Astrocyte of the spinal cord (primary cell): ENCODE data around the gene TBC1D28.
"Not testable (repeated sequence)": the region's sequence is repeated elsewhere in the genome, so short reads cannot be mapped to it uniquely, and the experiment has no call there.

Experiments
- DNase-seq: peaks from one replicate; pipeline ENCODE4 v3.0.0; 2011; ENCODE audit warnings: low read depth, low spot score
- H3K4me3 ChIP-seq: 2 replicates; pipeline ENCODE4 v1.5.1; 2011; ENCODE audit warnings: low read depth, mild to moderate bottlenecking, low read length, moderate library complexity
- in situ Hi-C: cut with HindIII; loops from 2 replicates; pipeline ENCODE4 v1.10.0; 2017; ENCODE audit warnings: low sequenced_read_pairs

The TBC1D28 gene

DNA sequence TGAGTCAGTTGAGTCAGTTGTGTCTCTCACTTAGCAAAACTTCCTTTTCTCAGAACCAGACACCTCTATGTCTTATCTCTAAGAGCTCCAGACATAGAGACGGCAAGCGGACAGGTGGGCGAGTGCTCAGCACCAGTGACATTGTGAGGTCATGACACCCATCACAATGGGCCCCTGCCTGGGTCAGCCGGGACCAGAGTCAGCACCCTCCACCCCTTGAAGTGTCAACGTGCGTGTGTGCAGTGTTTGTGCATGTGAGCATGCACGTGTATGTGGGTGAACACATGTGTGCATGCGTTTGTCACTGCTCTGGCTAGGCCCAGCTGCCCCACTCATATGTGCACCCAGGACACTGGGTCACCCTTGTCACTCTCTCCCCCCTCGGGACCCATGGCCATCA, at the start of gene TBC1D28:
TSS of gene TBC1D28 (minus strand) at position 101 of the 400 bp plus-strand sequence. CDS start 3,039 bp downstream, outside the sequence.
- H3K4me3 ChIP-seq, in situ Hi-C loops, DNase-seq: not testable (repeated sequence)

DNA sequence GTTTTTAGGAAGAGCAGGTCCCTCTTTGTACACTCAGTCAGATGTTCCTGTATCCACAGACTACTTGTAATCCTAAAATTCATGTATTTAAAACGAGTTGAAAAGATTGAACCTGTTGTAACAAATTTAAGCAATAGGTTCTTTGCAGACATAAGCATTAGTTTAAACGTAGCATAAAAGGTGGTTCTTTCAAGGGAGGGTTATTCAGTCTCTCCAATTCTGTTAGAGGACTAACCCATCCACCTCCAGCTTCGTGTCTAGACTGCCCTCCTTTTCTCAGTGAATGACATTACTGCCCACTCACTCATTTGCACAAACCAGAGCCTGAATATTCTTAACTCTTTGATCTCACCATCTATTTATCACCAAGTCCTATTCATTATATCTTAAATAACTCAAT, 38.5 kb upstream of the TBC1D28 start:
- peak overlapping the region; percentile 15 for H3K4me3 ChIP-seq
- in situ Hi-C loops = not testable (repeated sequence)
- DNase-seq = peak; percentile 2

DNA sequence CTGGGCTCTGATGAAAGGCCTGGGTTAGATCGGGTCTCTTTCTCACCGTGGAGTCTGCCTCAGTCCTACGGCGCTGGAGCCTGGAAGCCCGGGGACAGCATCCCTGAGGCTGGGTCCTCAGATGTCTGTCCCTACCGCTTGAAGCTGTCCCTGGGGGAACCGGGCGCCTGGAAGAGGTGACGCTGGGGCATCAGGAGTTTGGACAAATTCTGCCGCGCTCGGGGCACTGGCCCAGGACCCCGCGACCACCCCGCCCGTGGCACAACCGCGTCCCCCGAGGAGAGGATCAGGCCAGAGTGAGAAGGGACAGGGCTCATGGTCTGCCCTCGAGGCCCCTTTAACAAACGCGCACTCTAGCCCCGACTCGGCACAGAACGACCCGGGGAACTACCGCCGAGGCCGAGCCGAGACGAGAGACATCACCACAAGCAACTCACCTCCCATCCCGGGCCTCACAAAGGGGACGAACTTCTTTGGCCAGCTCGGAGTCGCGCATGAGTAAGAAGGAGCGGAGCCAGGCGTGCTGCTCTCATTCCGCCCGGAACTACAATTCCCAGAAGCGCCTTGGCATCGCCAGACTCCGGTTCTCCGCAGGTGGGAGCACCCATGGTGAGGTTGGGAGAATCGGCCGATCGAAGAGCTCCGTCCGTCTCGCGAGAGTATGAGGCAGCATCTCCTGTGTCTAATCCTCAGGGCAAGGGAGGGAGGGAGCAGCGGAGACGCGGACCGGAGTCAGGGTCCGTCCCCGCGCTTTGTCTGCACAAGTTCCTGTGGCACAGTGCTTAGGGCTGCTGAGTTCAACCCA, 37.8 kb upstream of the TBC1D28 start, which contains the start of gene FOXO3B:
TSS of gene FOXO3B (minus strand) at position 548 of the 805 bp plus-strand sequence. CDS start 663 bp downstream, outside the sequence.
- H3K4me3 ChIP-seq = peak within 1 kb of the TSS; percentile 54
- peak; percentile 90 for DNase-seq
- in situ Hi-C loops = not testable (repeated sequence)

DNA sequence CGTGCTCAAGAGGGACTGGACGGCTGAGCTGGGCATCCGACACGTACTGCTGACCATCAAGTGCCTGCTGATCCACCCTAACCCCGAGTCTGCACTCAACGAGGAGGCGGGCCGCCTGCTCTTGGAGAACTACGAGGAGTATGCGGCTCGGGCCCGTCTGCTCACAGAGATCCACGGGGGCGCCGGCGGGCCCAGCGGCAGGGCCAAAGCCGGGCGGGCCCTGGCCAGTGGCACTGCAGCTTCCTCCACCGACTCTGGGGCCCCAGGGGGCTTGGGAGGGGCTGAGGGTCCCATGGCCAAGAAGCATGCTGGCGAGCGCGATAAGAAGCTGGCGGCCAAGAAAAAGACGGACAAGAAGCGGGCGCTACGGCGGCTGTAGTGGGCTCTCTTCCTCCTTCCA, 33.2 kb upstream of the TBC1D28 start:
- DNase-seq, in situ Hi-C loops, H3K4me3 ChIP-seq: not testable (repeated sequence)

DNA sequence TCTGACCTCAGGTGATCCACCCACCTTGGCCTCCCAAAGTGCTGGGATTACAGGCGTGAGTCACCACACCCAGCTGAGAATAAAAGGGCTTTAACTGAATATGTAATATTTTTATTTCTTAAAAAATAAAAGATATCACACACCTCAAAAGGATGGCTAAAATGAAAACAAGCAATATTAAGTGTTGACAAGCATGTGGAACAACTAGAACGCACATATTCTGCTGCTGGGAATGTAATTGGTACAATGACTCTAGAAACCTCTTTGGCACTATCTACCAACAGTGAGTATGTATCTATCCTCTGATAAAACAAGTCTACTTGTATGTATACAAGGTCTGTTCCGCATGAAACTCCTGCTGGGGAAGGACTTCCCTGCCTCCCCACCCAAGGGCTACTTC, 32.7 kb upstream of the TBC1D28 start:
- H3K4me3 ChIP-seq, DNase-seq, in situ Hi-C loops: not testable (repeated sequence)

DNA sequence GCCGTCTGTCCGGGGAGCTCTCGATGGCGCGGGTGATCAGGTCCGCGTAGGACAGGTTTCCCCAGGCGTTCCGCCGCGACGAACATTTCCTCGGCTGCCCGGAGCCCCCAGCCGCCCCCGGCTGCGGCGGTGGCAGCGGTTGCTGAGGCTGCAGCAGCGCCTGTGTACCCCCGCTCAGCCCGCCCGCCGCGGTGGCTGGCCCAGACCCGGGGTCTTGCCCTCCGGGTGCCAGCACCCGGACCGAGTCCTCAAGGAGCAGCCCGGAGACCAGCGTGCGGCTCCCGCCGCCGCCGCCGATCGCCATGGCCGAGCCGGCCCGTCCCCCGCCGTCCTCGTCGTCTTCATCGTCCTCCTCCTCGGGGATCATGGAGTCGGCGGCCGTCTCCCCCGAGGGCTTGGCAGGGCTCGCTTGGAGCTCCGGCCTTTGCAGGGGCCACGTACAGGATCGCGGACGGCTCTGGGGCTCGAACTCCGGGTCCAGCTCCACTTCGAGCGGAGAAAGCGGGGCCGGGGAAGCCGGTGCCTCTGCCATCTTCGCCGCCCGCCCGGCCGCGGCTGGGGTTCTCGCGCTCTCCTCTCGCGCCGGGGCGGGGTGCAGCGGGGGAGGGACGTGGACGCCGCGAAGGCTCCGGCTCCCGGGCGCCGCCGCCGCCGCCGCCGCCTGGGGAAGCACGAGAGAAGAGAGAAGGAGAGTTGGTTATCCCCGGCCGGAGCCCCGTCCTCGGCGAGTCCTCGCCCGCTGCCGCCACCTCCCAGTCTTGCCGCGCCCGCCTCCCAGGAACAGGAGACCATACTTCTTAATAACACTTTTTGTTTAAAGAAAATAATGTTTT, 28.4 kb upstream of the TBC1D28 start:
- H3K4me3 ChIP-seq, in situ Hi-C loops, DNase-seq: not testable (repeated sequence)

DNA sequence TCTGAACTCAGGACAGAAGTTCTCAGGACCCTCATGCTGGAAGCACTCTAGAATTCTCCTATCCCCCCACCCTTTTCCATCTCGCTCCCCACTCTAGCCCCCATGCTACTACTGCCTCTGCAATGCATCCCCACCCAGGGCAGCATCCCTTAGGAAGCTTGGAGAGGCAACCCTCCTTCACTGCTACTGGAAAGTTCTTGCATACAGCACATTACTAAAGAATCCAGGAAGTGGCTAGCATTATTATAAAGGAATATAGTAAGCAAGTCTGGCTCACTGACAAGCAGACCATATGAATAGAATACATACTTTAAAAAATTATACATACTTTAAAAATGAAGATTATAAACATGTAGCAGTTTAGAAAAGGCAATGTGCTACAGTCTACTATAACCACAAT, 24.4 kb upstream of the TBC1D28 start:
- in situ Hi-C loops, DNase-seq, H3K4me3 ChIP-seq: not testable (repeated sequence)

DNA sequence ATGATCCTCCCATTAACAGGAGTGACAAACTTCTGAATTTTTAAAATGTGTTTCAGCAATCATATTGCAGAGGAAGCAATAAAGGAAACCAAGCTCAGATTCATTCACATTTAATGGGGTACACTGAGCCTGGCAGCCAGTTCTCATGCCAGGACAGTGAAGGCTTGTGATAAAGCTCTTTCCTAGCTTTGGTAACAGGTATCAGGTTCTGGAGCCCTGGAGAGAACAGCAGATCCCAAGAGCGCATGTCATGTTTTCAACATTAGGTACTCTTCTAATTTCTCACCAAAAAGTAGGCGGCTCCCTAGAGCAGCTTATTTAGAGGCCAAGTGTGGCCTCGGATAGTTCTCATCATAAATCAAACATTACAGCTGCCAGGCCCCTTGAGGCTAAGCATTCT, 23.3 kb upstream of the TBC1D28 start:
- DNase-seq, in situ Hi-C loops: not testable (repeated sequence)

DNA sequence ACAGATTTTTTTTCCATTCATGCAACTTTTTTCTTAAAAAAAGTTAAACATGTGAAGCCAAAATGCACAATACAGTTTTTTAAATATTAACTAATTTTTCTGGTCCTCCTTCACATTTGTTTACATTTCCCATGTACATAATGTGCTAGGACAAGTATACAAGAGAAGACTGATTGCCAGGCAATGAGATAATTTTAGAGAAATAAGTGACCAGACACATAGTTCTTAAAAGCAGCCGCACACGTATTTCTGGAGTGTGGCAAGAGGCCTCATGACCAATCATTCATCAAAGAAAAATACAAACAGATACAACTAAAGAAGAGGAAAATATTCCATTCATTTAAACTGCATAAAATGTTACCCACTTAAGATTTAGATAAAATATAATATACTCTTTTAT, 22.1 kb upstream of the TBC1D28 start:
- in situ Hi-C loops, H3K4me3 ChIP-seq, DNase-seq: not testable (repeated sequence)

More for the DNA sequence above, 23.3 kb upstream of the TBC1D28 start:
- not testable (repeated sequence) for H3K4me3 ChIP-seq

DNA sequence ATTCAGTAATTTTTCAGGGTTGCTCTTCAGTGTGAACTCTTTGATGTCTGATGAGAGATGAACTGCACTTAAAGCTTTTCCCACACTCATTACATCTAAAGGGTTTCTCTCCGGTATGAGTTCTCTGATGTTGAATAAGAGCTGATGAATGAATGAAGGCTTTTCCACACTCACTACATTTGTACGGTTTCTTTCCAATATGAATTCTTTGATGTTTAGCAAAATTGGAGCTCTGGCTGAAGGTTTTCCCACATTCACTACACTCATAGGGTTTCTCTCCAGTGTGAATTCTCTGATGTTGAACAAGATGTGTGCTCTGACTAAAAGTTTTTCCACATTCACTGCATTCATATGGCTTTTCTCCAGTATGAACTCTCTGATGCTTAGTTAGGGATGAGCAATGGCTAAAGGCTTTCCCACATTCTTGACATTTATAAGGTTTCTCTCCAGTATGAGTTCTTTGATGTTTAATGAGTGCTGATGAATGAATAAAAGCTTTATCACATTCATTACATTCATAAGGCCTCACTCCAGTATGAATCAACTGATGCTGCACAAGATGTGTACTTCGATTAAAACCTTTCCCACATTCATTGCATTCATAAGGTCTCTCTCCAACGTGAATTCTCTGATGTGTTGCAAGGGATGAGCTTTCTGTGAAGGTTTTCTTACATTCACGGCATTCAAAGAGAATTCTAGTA, 17.9 kb upstream of the TBC1D28 start:
- in situ Hi-C loops, H3K4me3 ChIP-seq, DNase-seq: not testable (repeated sequence)

DNA sequence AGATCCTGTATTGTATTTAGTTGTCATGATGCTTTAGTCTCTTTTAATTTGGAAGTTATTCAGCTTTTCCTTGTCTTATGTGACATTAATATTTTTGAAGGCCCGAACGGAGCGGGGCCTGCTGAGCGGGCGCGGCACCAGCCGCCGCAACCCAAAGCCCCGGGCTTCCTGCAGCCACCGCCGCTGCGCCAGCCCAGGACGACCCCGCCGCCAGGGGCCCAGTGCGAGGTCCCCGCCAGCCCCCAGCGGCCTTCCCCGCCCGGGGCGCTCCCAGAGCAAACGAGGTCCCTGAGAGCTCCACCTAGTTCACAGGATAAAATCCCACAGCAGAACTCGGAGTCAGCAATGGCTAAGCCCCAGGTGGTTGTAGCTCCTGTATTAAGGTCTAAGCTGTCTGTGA, 5.9 kb upstream of the TBC1D28 start:
- DNase-seq, in situ Hi-C loops, H3K4me3 ChIP-seq: not testable (repeated sequence)

DNA sequence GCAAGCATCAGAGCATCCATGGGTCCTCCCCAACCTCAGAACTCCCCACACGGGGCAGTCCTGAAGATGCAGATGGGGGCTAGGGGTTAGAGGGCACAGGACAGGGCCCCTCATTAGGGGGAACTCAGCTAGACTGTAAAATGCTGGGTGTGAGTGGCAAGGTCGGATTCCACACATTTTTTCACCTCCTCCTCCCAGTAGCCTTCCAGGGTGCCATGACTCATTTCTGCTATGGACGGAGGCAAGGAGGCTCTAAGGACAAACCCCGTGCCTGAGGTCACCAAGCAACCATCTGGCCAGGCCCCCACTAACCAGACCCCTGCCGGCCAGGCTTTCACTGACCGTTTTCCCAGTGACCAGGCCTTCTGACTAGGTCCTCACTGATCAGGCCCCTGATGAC, 1.1 kb downstream of the TBC1D28 start:
- DNase-seq, in situ Hi-C loops, H3K4me3 ChIP-seq: not testable (repeated sequence)

DNA sequence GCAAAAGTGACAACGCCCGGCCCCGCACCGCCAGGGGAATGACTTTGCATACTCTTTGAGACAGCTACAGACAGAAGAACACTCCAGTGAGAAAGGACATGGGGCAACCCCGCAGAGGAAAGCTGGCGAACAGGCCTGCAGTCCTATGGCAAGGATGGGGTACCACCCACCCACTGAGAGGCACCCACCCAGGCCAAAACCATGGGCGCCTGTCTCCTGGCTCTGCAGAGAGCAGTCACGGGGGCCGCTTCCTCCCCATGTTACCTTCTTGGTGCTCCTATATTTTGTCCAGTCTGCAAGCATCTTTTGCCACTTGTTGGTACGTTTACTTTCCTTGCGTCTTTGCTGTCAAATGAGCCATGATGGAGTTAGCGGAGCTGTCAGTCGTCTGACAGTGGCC, 5.8 kb downstream of the TBC1D28 start:
- DNase-seq, in situ Hi-C loops, H3K4me3 ChIP-seq: not testable (repeated sequence)
